Activated T-cell treated with anti-CD3 and anti-CD28 coated beads, Interleukin-2, amount 50 U/mL, for 72 hours (primary cell): ENCODE results near the gene EFNA5. TPM values are rescaled to one million over a fixed set of nuclear protein-coding genes. Genes with fewer than 3 reads are reported as not detected.

Experiments used
- ATAC-seq, 2 donors: fragments of 150-1000 bp; cut with Tn5 transposase; replicated peaks in 1 of 2; 2 replicates each; pipeline ENCODE4 v1.10.0; 2021; ENCODE audit warnings: moderate library complexity in 2 of 2, mild to moderate bottlenecking in 1 of 2
- DNase-seq, 2 donors: peaks; one replicate each; pipeline ENCODE4 v3.0.0; 2021 to 2022; ENCODE audit warnings: mixed read lengths in 1 of 2
- H3K27ac Mint-ChIP-seq: one replicate; pipeline ENCODE4 v1.8.0; 2022; ENCODE audit warnings: mild to moderate bottlenecking, moderate library complexity, mixed read lengths
- H3K27me3 Mint-ChIP-seq: one replicate; pipeline ENCODE4 v1.8.0; 2022; ENCODE audit warnings: low read depth, mixed read lengths
- H3K36me3 Mint-ChIP-seq, 2 donors: one replicate each; pipeline ENCODE4 v1.8.0; 2022; ENCODE audit warnings: mixed read lengths in 2 of 2, mild to moderate bottlenecking in 1 of 2; ENCODE audit not compliant: insufficient read depth in 2 of 2
- H3K4me1 Mint-ChIP-seq: one replicate; pipeline ENCODE4 v1.8.0; 2022; ENCODE audit warnings: low read depth, mixed read lengths
- H3K4me3 Mint-ChIP-seq, 2 donors: one replicate each; pipeline ENCODE4 v1.8.0; 2022; ENCODE audit warnings: mild to moderate bottlenecking in 2 of 2, mixed read lengths in 2 of 2, moderate library complexity in 2 of 2
- H3K9me3 Mint-ChIP-seq, 2 donors: one replicate each; pipeline ENCODE4 v1.8.0; 2022; ENCODE audit warnings: mixed read lengths in 2 of 2
- total RNA-seq, 2 donors: library from RNA; stranded (reverse); gene quantifications; one replicate each; pipeline ENCODE4 v1.2.3, GENCODE V29; 2022

Gene EFNA5
- total RNA-seq, 2 donors from 2014 or later: 0.35 TPM; not detected in 1

GRCh38 chr5:107602896-107603295 lies 67.8 kb downstream of the EFNA5 start:
- no peak overlapping the region for H3K27ac Mint-ChIP-seq
- H3K9me3 Mint-ChIP-seq: no peaks in the 10 kb centered on the region
- H3K4me1 Mint-ChIP-seq: no peaks in the 10 kb centered on the region
- ATAC-seq (no peak), DNase-seq (no peak)
- peaks cover 16% of the 10 kb centered on the region for H3K27me3 Mint-ChIP-seq
- H3K36me3 Mint-ChIP-seq: no peaks in the 10 kb centered on the region
- no peak overlapping the region for H3K4me3 Mint-ChIP-seq

GRCh38 chr5:107601076-107601475 lies 69.7 kb downstream of the EFNA5 start:
- DNase-seq: no peak
- no peak for ATAC-seq
- H3K27ac Mint-ChIP-seq: no peak overlapping the region
- no peaks in the 10 kb centered on the region for H3K4me1 Mint-ChIP-seq
- no peaks in the 10 kb centered on the region for H3K36me3 Mint-ChIP-seq
- no peak overlapping the region for H3K4me3 Mint-ChIP-seq
- H3K27me3 Mint-ChIP-seq: peaks cover 17% of the 10 kb centered on the region
- no peaks in the 10 kb centered on the region for H3K9me3 Mint-ChIP-seq

GRCh38 chr5:107598958-107599357 lies 71.8 kb downstream of the EFNA5 start:
- Mint-ChIP-seq H3K36me3 (no peaks in the 10 kb centered on the region), H3K4me1 (no peaks in the 10 kb centered on the region), H3K4me3 (no peak overlapping the region), H3K9me3 (no peaks in the 10 kb centered on the region), H3K27ac (no peak overlapping the region), H3K27me3 (peaks cover 16% of the 10 kb centered on the region)
- DNase-seq (no peak), ATAC-seq (no peak)

- Mint-ChIP-seq H3K36me3 (no peaks in the 10 kb centered on the region), H3K4me1 (no peaks in the 10 kb centered on the region), H3K27me3 (peaks cover 19% of the 10 kb centered on the region), H3K27ac (no peak overlapping the region), H3K9me3 (no peaks in the 10 kb centered on the region), H3K4me3 (no peak overlapping the region)
- no peak for ATAC-seq
- DNase-seq: no peak
Measured at GRCh38 chr5:107597803-107598202, 72.9 kb downstream of the EFNA5 start.

GRCh38 chr5:107597247-107597646 lies 73.5 kb downstream of the EFNA5 start:
- Mint-ChIP-seq H3K4me3 (no peak overlapping the region), H3K27me3 (peaks cover 19% of the 10 kb centered on the region), H3K27ac (no peak overlapping the region), H3K9me3 (no peaks in the 10 kb centered on the region), H3K4me1 (no peaks in the 10 kb centered on the region), H3K36me3 (no peaks in the 10 kb centered on the region)
- DNase-seq (no peak), ATAC-seq (no peak)

- Mint-ChIP-seq H3K4me1 (no peaks in the 10 kb centered on the region), H3K27ac (peak overlapping the region; percentile 41), H3K9me3 (no peaks in the 10 kb centered on the region), H3K4me3 (no peak overlapping the region), H3K36me3 (no peaks in the 10 kb centered on the region), H3K27me3 (peaks cover 19% of the 10 kb centered on the region)
- ATAC-seq: no peak
- no peak for DNase-seq
Measured at GRCh38 chr5:107594253-107595045, 76.3 kb downstream of the EFNA5 start.

- ATAC-seq: no peak
- no peaks in the 10 kb centered on the region for H3K36me3 Mint-ChIP-seq
- no peak overlapping the region for H3K27ac Mint-ChIP-seq
- no peak overlapping the region for H3K4me3 Mint-ChIP-seq
- no peaks in the 10 kb centered on the region for H3K9me3 Mint-ChIP-seq
- H3K4me1 Mint-ChIP-seq: no peaks in the 10 kb centered on the region
- no peak for DNase-seq
- H3K27me3 Mint-ChIP-seq: peaks cover 19% of the 10 kb centered on the region
Measured at GRCh38 chr5:107593009-107593408, 77.7 kb downstream of the EFNA5 start.

- no peak for DNase-seq
- H3K4me1 Mint-ChIP-seq: no peaks in the 10 kb centered on the region
- no peaks in the 10 kb centered on the region for H3K36me3 Mint-ChIP-seq
- ATAC-seq: no peak
- no peak overlapping the region for H3K27ac Mint-ChIP-seq
- no peak overlapping the region for H3K4me3 Mint-ChIP-seq
- no peaks in the 10 kb centered on the region for H3K9me3 Mint-ChIP-seq
- H3K27me3 Mint-ChIP-seq: peaks cover 19% of the 10 kb centered on the region
Measured at GRCh38 chr5:107592515-107592914, 78.2 kb downstream of the EFNA5 start.

- Mint-ChIP-seq H3K36me3 (no peaks in the 10 kb centered on the region), H3K4me3 (no peak overlapping the region), H3K27me3 (peaks cover 14% of the 10 kb centered on the region), H3K9me3 (no peaks in the 10 kb centered on the region), H3K27ac (no peak overlapping the region), H3K4me1 (no peaks in the 10 kb centered on the region)
- DNase-seq: no peak
- no peak for ATAC-seq
Measured at GRCh38 chr5:107590686-107591085, 80.1 kb downstream of the EFNA5 start.

GRCh38 chr5:107589520-107590193 lies 81.1 kb downstream of the EFNA5 start:
- peaks cover 17% of the 10 kb centered on the region for H3K27me3 Mint-ChIP-seq
- H3K36me3 Mint-ChIP-seq: no peaks in the 10 kb centered on the region
- H3K4me1 Mint-ChIP-seq: no peaks in the 10 kb centered on the region
- ATAC-seq: no peak
- H3K27ac Mint-ChIP-seq: no peak overlapping the region
- H3K4me3 Mint-ChIP-seq: no peak overlapping the region
- DNase-seq: no peak
- H3K9me3 Mint-ChIP-seq: no peaks in the 10 kb centered on the region

- H3K9me3 Mint-ChIP-seq: no peaks in the 10 kb centered on the region
- H3K4me1 Mint-ChIP-seq: no peaks in the 10 kb centered on the region
- H3K4me3 Mint-ChIP-seq: no peak overlapping the region
- H3K36me3 Mint-ChIP-seq: no peaks in the 10 kb centered on the region
- peaks cover 20% of the 10 kb centered on the region for H3K27me3 Mint-ChIP-seq
- H3K27ac Mint-ChIP-seq: no peak overlapping the region
- ATAC-seq: no peak
- no peak for DNase-seq
Measured at GRCh38 chr5:107582625-107583024, 88.1 kb downstream of the EFNA5 start.

GRCh38 chr5:107580889-107581820 lies 89.6 kb downstream of the EFNA5 start:
- H3K4me3 Mint-ChIP-seq: no peak overlapping the region
- H3K4me1 Mint-ChIP-seq: no peaks in the 10 kb centered on the region
- H3K36me3 Mint-ChIP-seq: no peaks in the 10 kb centered on the region
- no peaks in the 10 kb centered on the region for H3K9me3 Mint-ChIP-seq
- DNase-seq: no peak
- H3K27ac Mint-ChIP-seq: no peak overlapping the region
- H3K27me3 Mint-ChIP-seq: peaks cover 20% of the 10 kb centered on the region
- ATAC-seq: no peak

GRCh38 chr5:107578051-107578635 lies 92.6 kb downstream of the EFNA5 start:
- Mint-ChIP-seq H3K9me3 (no peaks in the 10 kb centered on the region), H3K4me1 (no peaks in the 10 kb centered on the region), H3K27me3 (peaks cover 23% of the 10 kb centered on the region), H3K36me3 (no peaks in the 10 kb centered on the region), H3K4me3 (no peak overlapping the region), H3K27ac (no peak overlapping the region)
- DNase-seq (no peak), ATAC-seq (no peak)
